ENCODE measurements around the gene TPSD1.
"Not testable (repeated sequence)": the region's sequence is repeated elsewhere in the genome, so short reads cannot be mapped to it uniquely, and the experiment has no call there.

Gene TPSD1

DNA sequence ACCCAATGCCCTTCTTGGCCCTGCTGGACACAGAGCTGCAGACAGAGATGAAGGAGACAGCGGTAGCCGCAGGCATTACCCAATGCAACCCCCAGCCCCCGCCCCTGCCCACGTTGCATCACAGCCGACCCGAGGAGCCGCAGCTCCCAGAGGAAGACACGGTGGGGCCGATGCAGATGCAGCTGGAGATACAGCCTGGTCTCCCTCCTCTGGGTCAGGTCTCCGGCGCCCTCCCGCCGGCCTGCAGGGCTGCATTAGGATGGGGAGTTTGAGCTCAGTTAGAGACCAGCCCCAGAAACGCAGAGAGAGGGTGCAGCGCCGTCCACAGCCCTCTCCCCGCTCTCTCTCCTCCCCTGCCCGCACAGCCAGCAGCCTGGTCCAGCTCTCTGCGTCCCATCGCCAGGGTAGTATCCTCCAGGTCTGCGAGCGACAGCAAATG, 34.2 kb downstream of the TPSD1 start:
- H3K27ac ChIP-seq (ENCODE audit: insufficient read depth in 1 of 2, low read depth in 1 of 2, low read length in 2 of 2, poor library complexity in 1 of 2, severe bottlenecking in 2 of 2): no peak overlapping the region
- ChIA-PET CTCF (interaction anchor here (1.0 to 1.8 kb wide), 3 partner anchors 10 to 37 kb away, joined by 3 to 11 read pairs (median 5); no protein-coding TSS in a partner anchor), POLR2A (interaction anchor here (0.6 kb wide), 1 partner anchor 153 kb away, joined by 3 read pairs; no protein-coding TSS in a partner anchor)
- WGBS (ENCODE audit: insufficient coverage): 9% methylated on average over 22 of the region's 22 CpGs
- H3K36me3 ChIP-seq (ENCODE audit: control insufficient read depth in 4 of 4, insufficient read depth in 4 of 4, low read length in 3 of 4): no peaks in the 10 kb centered on the region
- H3K27me3 ChIP-seq (replicated peaks in 2 of 5; ENCODE audit: control insufficient read depth in 4 of 5, insufficient read depth in 5 of 5, low read length in 4 of 5): peaks cover 0 to 73% (median 33%) of the 10 kb centered on the region in 5 experiments
- peak in 2 of 3 donors; percentile 40 to 54 for DNase-seq
- no peak overlapping the region for H3K4me3 ChIP-seq (ENCODE audit: control insufficient read depth in 1 of 7, extremely low read depth in 1 of 7, insufficient read depth in 4 of 7, low read depth in 2 of 7, low read length in 6 of 7)
- H3K9me3 ChIP-seq (ENCODE audit: control extremely low read depth in 1 of 5, control insufficient read depth in 4 of 5, insufficient read depth in 2 of 5, low read depth in 1 of 5, low read length in 4 of 5): no peaks in the 10 kb centered on the region
- H3K4me1 ChIP-seq (ENCODE audit: control extremely low read depth in 1 of 4, control insufficient read depth in 4 of 4, insufficient read depth in 4 of 4, low read length in 3 of 4): peaks cover 0 to 12% (median 7%) of the 10 kb centered on the region in 4 experiments

DNA sequence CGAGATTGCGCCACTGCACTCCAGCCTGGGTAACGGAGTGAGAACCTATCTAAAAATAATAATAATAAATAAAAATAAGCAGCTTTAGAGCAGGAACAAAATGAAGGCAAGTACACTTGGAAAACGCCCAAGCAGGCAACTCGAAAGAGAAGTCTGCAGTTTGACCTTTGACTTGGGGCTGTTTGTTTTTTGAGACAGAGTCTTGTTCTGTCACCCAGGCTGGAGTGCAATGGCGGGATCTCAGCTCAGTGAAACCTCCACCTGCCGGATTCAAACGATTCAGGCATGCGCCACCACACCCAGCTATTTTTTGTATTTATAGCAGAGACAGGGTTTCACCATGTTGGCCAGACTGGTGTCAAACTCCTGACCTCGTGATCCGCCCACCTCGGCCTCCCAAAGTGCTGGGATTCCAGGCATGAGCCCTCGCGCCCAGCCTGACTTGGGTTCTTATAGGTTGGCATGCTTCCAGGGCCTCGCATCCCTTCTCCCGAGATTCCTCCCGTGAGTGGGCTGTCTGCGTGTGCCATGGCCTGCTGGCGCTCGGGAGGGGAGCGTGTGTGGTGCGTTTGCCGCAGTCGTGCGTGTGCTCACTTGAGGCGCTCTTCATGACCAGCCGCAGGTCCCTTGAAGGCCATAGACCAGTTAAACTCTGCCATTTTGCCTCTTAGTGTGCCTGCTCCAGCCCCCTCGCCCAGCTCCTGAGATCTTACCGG, 35.1 kb downstream of the TPSD1 start:
- peaks cover 0 to 12% (median 7%) of the 10 kb centered on the region in 4 experiments for H3K4me1 ChIP-seq (ENCODE audit: control extremely low read depth in 1 of 4, control insufficient read depth in 4 of 4, insufficient read depth in 4 of 4, low read length in 3 of 4)
- H3K27me3 ChIP-seq (replicated peaks in 2 of 5; ENCODE audit: control insufficient read depth in 4 of 5, insufficient read depth in 5 of 5, low read length in 4 of 5): peaks cover 0 to 70% (median 31%) of the 10 kb centered on the region in 5 experiments
- H3K27ac ChIP-seq (ENCODE audit: insufficient read depth in 1 of 2, low read depth in 1 of 2, low read length in 2 of 2, poor library complexity in 1 of 2, severe bottlenecking in 2 of 2): no peak overlapping the region
- ChIA-PET POLR2A (interaction anchor here (0.6 kb wide), 1 partner anchor 154 kb away, joined by 3 read pairs; no protein-coding TSS in a partner anchor), CTCF (interaction anchor here (1.0 to 1.8 kb wide), 2 partner anchors 9 to 36 kb away, joined by 3 to 11 read pairs; no protein-coding TSS in a partner anchor)
- no peaks in the 10 kb centered on the region for H3K36me3 ChIP-seq (ENCODE audit: control insufficient read depth in 4 of 4, insufficient read depth in 4 of 4, low read length in 3 of 4)
- H3K9me3 ChIP-seq (ENCODE audit: control extremely low read depth in 1 of 5, control insufficient read depth in 4 of 5, insufficient read depth in 2 of 5, low read depth in 1 of 5, low read length in 4 of 5): no peaks in the 10 kb centered on the region
- no peak for DNase-seq
- 85% methylated on average over 22 of the region's 29 CpGs for WGBS (ENCODE audit: insufficient coverage)
- no peak overlapping the region for H3K4me3 ChIP-seq (ENCODE audit: control insufficient read depth in 1 of 7, extremely low read depth in 1 of 7, insufficient read depth in 4 of 7, low read depth in 2 of 7, low read length in 6 of 7)

DNA sequence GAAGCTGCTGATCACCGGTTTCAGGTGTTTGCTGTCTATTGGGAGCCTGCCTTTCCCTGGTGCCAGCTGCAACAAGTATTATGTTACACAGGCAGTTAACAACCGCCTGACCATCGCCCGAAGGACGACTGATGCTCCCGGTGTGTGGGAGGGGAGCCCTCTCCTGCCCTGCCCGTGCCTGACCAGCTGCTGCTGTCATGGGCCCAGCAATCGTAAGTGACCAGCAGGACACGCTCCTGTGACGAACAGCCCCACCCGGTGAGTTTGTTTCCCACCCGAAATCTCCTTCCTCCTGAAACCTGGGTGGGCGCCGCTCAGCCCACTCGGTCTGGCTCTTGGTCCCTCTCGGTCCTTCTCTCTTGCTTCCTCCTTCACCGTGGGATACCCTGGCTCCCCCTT, 35.7 kb downstream of the TPSD1 start:
- no peak overlapping the region for H3K4me3 ChIP-seq (ENCODE audit: control insufficient read depth in 1 of 7, extremely low read depth in 1 of 7, insufficient read depth in 4 of 7, low read depth in 2 of 7, low read length in 6 of 7)
- ChIA-PET POLR2A (no interaction called here), CTCF (no interaction called here)
- peaks cover 0 to 12% (median 7%) of the 10 kb centered on the region in 4 experiments for H3K4me1 ChIP-seq (ENCODE audit: control extremely low read depth in 1 of 4, control insufficient read depth in 4 of 4, insufficient read depth in 4 of 4, low read length in 3 of 4)
- no peaks in the 10 kb centered on the region for H3K9me3 ChIP-seq (ENCODE audit: control extremely low read depth in 1 of 5, control insufficient read depth in 4 of 5, insufficient read depth in 2 of 5, low read depth in 1 of 5, low read length in 4 of 5)
- no peak overlapping the region for H3K27ac ChIP-seq (ENCODE audit: insufficient read depth in 1 of 2, low read depth in 1 of 2, low read length in 2 of 2, poor library complexity in 1 of 2, severe bottlenecking in 2 of 2)
- WGBS (ENCODE audit: insufficient coverage): 67% methylated on average over 14 of the region's 17 CpGs
- no peaks in the 10 kb centered on the region for H3K36me3 ChIP-seq (ENCODE audit: control insufficient read depth in 4 of 4, insufficient read depth in 4 of 4, low read length in 3 of 4)
- no peak for DNase-seq
- peaks cover 0 to 64% (median 31%) of the 10 kb centered on the region in 5 experiments for H3K27me3 ChIP-seq (replicated peaks in 2 of 5; ENCODE audit: control insufficient read depth in 4 of 5, insufficient read depth in 5 of 5, low read length in 4 of 5)

DNA sequence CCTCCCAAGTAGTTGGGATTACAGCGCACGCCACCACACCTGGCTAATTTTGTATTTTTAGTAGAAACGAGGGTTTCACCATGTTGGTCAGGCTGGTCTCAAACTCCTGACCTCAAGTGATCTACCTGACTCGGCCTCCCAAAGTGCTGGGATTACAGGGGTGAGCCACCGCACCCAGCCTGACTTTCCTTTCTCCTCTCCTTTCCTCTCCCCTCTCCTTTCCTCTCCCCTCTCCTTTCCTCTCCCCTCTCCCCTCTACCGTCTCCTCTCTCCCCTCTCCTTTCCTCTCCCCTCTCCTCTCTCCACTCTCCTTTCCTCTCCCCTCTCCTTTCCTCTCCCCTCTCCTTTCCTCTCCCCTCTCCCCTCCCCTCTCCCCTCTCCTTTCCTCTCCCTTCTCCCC, 36.3 kb downstream of the TPSD1 start:
- H3K4me3 ChIP-seq (ENCODE audit: control insufficient read depth in 1 of 7, extremely low read depth in 1 of 7, insufficient read depth in 4 of 7, low read depth in 2 of 7, low read length in 6 of 7); H3K27ac ChIP-seq (ENCODE audit: insufficient read depth in 1 of 2, low read depth in 1 of 2, low read length in 2 of 2, poor library complexity in 1 of 2, severe bottlenecking in 2 of 2); CTCF ChIA-PET; H3K36me3 ChIP-seq (ENCODE audit: control insufficient read depth in 4 of 4, insufficient read depth in 4 of 4, low read length in 3 of 4); POLR2A ChIA-PET; DNase-seq; H3K9me3 ChIP-seq (ENCODE audit: control extremely low read depth in 1 of 5, control insufficient read depth in 4 of 5, insufficient read depth in 2 of 5, low read depth in 1 of 5, low read length in 4 of 5): not testable (repeated sequence)
- peaks cover 0 to 16% (median 13%) of the 10 kb centered on the region in 4 experiments for H3K4me1 ChIP-seq (ENCODE audit: control extremely low read depth in 1 of 4, control insufficient read depth in 4 of 4, insufficient read depth in 4 of 4, low read length in 3 of 4)
- H3K27me3 ChIP-seq (replicated peaks in 2 of 5; ENCODE audit: control insufficient read depth in 4 of 5, insufficient read depth in 5 of 5, low read length in 4 of 5): peaks cover 0 to 61% (median 31%) of the 10 kb centered on the region in 5 experiments
- 90% methylated on average over 2 of the region's 6 CpGs for WGBS (ENCODE audit: insufficient coverage)

DNA sequence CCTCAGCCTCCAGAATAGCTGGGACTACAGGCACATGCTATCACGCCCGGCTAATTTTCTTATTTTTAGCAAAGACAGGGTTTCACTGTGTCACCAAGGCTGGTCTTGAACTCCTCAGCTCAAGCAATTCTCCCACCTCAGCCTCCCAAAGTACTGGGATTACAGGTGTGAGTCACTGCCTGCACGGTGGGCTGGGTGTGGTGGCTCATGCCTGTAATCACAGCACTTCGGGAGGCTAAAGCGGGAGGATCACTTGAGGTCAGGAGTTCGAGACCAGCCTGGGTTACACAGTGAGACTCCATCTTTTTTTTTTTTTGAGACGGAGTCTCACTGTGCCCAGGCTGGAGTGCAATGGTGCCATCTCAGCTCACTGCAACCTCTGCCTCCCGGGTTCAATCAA, 36.9 kb downstream of the TPSD1 start:
- H3K36me3 ChIP-seq (ENCODE audit: control insufficient read depth in 4 of 4, insufficient read depth in 4 of 4, low read length in 3 of 4); H3K9me3 ChIP-seq (ENCODE audit: control extremely low read depth in 1 of 5, control insufficient read depth in 4 of 5, insufficient read depth in 2 of 5, low read depth in 1 of 5, low read length in 4 of 5); H3K4me3 ChIP-seq (ENCODE audit: control insufficient read depth in 1 of 7, extremely low read depth in 1 of 7, insufficient read depth in 4 of 7, low read depth in 2 of 7, low read length in 6 of 7); H3K27ac ChIP-seq (ENCODE audit: insufficient read depth in 1 of 2, low read depth in 1 of 2, low read length in 2 of 2, poor library complexity in 1 of 2, severe bottlenecking in 2 of 2); DNase-seq; POLR2A ChIA-PET; CTCF ChIA-PET: not testable (repeated sequence)
- peaks cover 0 to 55% (median 28%) of the 10 kb centered on the region in 5 experiments for H3K27me3 ChIP-seq (replicated peaks in 2 of 5; ENCODE audit: control insufficient read depth in 4 of 5, insufficient read depth in 5 of 5, low read length in 4 of 5)
- 96% methylated on average over 7 of the region's 8 CpGs for WGBS (ENCODE audit: insufficient coverage)
- H3K4me1 ChIP-seq (ENCODE audit: control extremely low read depth in 1 of 4, control insufficient read depth in 4 of 4, insufficient read depth in 4 of 4, low read length in 3 of 4): peaks cover 0 to 19% (median 15%) of the 10 kb centered on the region in 4 experiments

DNA sequence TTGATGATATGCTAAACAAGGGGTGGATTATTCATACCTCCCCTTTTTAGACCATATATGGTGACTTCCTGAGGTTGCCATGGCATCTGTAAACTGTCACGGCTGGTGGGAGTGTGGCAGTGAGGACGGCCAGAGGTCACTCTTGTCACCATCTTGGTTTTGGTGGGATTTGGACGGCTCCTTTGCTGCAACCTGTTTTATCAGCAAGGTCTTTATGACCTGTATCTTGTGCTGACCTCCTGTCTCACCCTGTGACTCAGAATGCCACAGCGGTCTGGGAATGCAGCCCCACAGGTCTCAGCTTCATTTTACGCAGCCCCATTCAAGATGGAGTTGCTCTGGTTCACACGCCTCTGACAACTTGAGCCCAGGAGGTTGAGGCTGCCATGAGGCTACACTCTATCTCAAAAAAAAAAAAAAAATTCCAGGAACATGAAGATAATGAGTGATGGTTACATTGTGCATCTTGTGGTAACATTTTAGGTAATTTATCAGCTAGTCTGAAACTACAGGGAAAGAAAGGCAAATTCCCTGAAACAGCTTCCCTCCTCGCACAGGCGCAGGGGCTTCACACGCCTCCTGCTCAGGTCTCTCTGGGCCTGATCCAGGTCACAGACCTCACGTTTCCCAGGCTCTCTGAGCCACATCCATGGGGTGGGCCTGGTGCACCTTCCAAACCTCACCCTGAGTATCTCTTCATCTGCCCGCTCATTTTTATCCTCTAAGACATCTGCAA, 38.2 kb downstream of the TPSD1 start:
- Histone ChIP-seq H3K4me3 (ENCODE audit: control insufficient read depth in 1 of 7, extremely low read depth in 1 of 7, insufficient read depth in 4 of 7, low read depth in 2 of 7, low read length in 6 of 7) (no peak overlapping the region), H3K27me3 (replicated peaks in 2 of 5; ENCODE audit: control insufficient read depth in 4 of 5, insufficient read depth in 5 of 5, low read length in 4 of 5) (peaks cover 0 to 42% (median 25%) of the 10 kb centered on the region in 5 experiments), H3K4me1 (ENCODE audit: control extremely low read depth in 1 of 4, control insufficient read depth in 4 of 4, insufficient read depth in 4 of 4, low read length in 3 of 4) (peaks cover 0 to 19% (median 14%) of the 10 kb centered on the region in 4 experiments), H3K27ac (ENCODE audit: insufficient read depth in 1 of 2, low read depth in 1 of 2, low read length in 2 of 2, poor library complexity in 1 of 2, severe bottlenecking in 2 of 2) (no peak overlapping the region), H3K36me3 (ENCODE audit: control insufficient read depth in 4 of 4, insufficient read depth in 4 of 4, low read length in 3 of 4) (no peaks in the 10 kb centered on the region), H3K9me3 (ENCODE audit: control extremely low read depth in 1 of 5, control insufficient read depth in 4 of 5, insufficient read depth in 2 of 5, low read depth in 1 of 5, low read length in 4 of 5) (no peaks in the 10 kb centered on the region)
- 92% methylated on average over 6 of the region's 11 CpGs for WGBS (ENCODE audit: insufficient coverage)
- DNase-seq: peak in 1 of 3 donors; percentile 18
- CTCF ChIA-PET: no interaction called here
- POLR2A ChIA-PET: interaction anchor here (0.6 kb wide), 1 partner anchor 272 kb away, joined by 7 read pairs; no protein-coding TSS in a partner anchor

Measured in common myeloid progenitor, CD34-positive (primary cell).